ENCODE measurements around the gene RSAD2. TPM values are rescaled to one million over a fixed set of nuclear protein-coding genes. Genes with fewer than 3 reads are reported as not detected.

RSAD2 gene
- total RNA-seq, 1 experiment from 2014 or later: not detected

DNA sequence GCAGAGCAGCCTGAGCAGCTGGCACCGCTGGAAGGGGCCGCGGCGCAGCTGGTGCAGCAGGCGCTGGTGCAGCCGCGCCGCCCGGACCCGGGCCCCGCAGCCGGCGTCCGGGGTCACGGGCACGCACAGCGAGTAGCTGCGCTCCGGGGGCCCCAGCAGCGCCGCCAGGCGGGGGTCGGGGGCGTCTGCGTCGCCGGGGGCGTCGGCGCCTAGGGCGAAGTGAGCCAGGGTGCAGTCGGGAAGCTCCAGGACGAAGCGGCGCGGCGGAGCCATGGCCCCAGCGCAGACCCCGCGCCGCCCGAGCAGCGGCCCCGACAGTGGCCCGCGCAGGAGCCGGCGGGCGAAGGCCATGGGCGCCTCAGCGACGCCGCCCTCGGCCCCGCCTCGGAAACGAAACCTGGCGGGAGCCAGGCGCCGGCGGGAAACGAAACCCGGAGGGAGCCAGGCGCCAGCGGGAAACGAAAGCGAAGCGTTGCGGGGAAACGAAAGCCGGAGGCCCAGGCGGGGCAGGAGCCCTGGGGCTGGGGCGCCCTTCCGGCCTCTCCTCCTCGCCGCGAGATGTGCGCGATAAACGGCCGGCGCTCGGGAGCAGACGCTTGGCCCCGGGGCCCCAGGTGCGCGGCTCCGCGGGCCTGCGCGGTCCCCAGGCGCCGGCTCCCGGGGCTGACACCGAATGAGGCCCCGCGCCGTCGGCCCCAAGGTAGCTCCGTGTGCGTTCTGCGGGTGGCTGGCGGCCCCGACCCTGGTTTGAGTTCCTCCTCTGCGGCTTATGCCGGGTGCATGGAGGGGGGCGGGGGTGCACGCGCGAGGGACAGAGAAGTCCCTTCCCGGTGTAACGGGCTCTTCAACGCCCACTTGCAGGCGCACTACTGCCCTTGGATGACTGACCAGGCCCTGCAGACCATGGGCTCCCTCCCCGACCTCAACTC is 12.0 kb upstream of the RSAD2 start, which contains the start of gene CMPK2:
TSS of gene CMPK2 (minus strand) at position 562 of the 929 bp plus-strand sequence. CDS start at position 351, 211 bp downstream.
- TF ChIP-seq ZNF138 (CRISPR knock-in tag; conservative IDR thresholded peaks at IDR 0.05) (no peak), ZNF425 (CRISPR knock-in tag; conservative IDR thresholded peaks at IDR 0.05) (no peak), SMAD4 (CRISPR knock-in tag; IDR thresholded peaks at IDR 0.05) (no peak), TP53 (CRISPR knock-in tag; IDR thresholded peaks at IDR 0.05) (no peak), HMGA2 (CRISPR knock-in tag; IDR thresholded peaks at IDR 0.05) (no peak), HMGXB4 (CRISPR knock-in tag; IDR thresholded peaks at IDR 0.05) (no peak)
- TF ChIP-seq, protein P1, sequence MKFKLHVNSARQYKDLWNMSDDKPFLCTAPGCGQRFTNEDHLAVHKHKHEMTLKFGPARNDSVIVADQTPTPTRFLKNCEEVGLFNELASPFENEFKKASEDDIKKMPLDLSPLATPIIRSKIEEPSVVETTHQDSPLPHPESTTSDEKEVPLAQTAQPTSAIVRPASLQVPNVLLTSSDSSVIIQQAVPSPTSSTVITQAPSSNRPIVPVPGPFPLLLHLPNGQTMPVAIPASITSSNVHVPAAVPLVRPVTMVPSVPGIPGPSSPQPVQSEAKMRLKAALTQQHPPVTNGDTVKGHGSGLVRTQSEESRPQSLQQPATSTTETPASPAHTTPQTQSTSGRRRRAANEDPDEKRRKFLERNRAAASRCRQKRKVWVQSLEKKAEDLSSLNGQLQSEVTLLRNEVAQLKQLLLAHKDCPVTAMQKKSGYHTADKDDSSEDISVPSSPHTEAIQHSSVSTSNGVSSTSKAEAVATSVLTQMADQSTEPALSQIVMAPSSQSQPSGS (CRISPR knock-in tag; IDR thresholded peaks at IDR 0.05; ENCODE audit: borderline replicate concordance, low read depth): no peak
- Mint-ChIP-seq H3K36me3 (peaks cover 35% of the 10 kb centered on the region), H3K27me3 (ENCODE audit: low read depth) (peaks cover 66% of the 10 kb centered on the region), H3K4me1 (peaks cover 4% of the 10 kb centered on the region; the same call in 1 of the 2 replicates), H3K4me3 (peak within 1 kb of the TSS; percentile 73), H3K9me3 (peaks cover 68% of the 10 kb centered on the region), H3K27ac (no peak within 1 kb of the TSS)
- ChIA-PET CTCF (interaction anchor here (0.6 to 1.2 kb wide), 2 partner anchors 32 to 53 kb away, joined by 3 read pairs; no protein-coding TSS in a partner anchor), POLR2A (no interaction called here)
- DNase-seq (ENCODE audit: low spot score) (peak; percentile 36), ATAC-seq (peak; percentile 71)

GRCh38 chr2:6866275-6866671 is 11.3 kb upstream of the RSAD2 start:
- Mint-ChIP-seq H3K9me3 (peaks cover 68% of the 10 kb centered on the region), H3K36me3 (peaks cover 36% of the 10 kb centered on the region), H3K27me3 (ENCODE audit: low read depth) (peaks cover 67% of the 10 kb centered on the region), H3K4me3 (peak overlapping the region; percentile 73), H3K4me1 (peaks cover 4% of the 10 kb centered on the region; the same call in 1 of the 2 replicates), H3K27ac (no peak overlapping the region)
- ChIA-PET POLR2A (no interaction called here), CTCF (interaction anchor here (1.2 kb wide), 1 partner anchor 52 kb away, joined by 3 read pairs; no protein-coding TSS in a partner anchor)
- DNase-seq (ENCODE audit: low spot score): peak; percentile 10
- TF ChIP-seq CBFB (CRISPR knock-in tag; IDR thresholded peaks at IDR 0.05; ENCODE audit: low read depth) (no peak), CREB1 (CRISPR knock-in tag; IDR thresholded peaks at IDR 0.05) (no peak), ETV6 (CRISPR knock-in tag; IDR thresholded peaks at IDR 0.05) (no peak), ZNF423 (CRISPR knock-in tag; IDR thresholded peaks at IDR 0.05) (no peak), ATF1 (CRISPR knock-in tag; IDR thresholded peaks at IDR 0.05) (no peak), MAX (CRISPR knock-in tag; IDR thresholded peaks at IDR 0.05) (no peak), FOXP4 (CRISPR knock-in tag; IDR thresholded peaks at IDR 0.05) (no peak)
- TF ChIP-seq, protein P2, sequence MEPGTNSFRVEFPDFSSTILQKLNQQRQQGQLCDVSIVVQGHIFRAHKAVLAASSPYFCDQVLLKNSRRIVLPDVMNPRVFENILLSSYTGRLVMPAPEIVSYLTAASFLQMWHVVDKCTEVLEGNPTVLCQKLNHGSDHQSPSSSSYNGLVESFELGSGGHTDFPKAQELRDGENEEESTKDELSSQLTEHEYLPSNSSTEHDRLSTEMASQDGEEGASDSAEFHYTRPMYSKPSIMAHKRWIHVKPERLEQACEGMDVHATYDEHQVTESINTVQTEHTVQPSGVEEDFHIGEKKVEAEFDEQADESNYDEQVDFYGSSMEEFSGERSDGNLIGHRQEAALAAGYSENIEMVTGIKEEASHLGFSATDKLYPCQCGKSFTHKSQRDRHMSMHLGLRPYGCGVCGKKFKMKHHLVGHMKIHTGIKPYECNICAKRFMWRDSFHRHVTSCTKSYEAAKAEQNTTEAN (CRISPR knock-in tag; IDR thresholded peaks at IDR 0.05): no peak
- TF ChIP-seq, protein P3, sequence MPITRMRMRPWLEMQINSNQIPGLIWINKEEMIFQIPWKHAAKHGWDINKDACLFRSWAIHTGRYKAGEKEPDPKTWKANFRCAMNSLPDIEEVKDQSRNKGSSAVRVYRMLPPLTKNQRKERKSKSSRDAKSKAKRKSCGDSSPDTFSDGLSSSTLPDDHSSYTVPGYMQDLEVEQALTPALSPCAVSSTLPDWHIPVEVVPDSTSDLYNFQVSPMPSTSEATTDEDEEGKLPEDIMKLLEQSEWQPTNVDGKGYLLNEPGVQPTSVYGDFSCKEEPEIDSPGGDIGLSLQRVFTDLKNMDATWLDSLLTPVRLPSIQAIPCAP (CRISPR knock-in tag; IDR thresholded peaks at IDR 0.05): no peak
- TF ChIP-seq, protein P4, sequence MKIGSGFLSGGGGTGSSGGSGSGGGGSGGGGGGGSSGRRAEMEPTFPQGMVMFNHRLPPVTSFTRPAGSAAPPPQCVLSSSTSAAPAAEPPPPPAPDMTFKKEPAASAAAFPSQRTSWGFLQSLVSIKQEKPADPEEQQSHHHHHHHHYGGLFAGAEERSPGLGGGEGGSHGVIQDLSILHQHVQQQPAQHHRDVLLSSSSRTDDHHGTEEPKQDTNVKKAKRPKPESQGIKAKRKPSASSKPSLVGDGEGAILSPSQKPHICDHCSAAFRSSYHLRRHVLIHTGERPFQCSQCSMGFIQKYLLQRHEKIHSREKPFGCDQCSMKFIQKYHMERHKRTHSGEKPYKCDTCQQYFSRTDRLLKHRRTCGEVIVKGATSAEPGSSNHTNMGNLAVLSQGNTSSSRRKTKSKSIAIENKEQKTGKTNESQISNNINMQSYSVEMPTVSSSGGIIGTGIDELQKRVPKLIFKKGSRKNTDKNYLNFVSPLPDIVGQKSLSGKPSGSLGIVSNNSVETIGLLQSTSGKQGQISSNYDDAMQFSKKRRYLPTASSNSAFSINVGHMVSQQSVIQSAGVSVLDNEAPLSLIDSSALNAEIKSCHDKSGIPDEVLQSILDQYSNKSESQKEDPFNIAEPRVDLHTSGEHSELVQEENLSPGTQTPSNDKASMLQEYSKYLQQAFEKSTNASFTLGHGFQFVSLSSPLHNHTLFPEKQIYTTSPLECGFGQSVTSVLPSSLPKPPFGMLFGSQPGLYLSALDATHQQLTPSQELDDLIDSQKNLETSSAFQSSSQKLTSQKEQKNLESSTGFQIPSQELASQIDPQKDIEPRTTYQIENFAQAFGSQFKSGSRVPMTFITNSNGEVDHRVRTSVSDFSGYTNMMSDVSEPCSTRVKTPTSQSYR (CRISPR knock-in tag; IDR thresholded peaks at IDR 0.05): no peak
- ATAC-seq: peak; percentile 56

Measured in WTC11 (cell line).